NCI-H2107 (cell line): ENCODE measurements around the gene AGAP3.

ENCODE experiments used
- DNase-seq: peaks from one replicate; lab custom pipeline; 2025; lab: John Stamatoyannopoulos, UW

AGAP3 gene

GRCh38 chr7:151088019-151088855, 2.0 kb downstream of the AGAP3 start:
- no peak for DNase-seq

- no peak for DNase-seq
Observed at GRCh38 chr7:151088856-151089699, 2.8 kb downstream of the AGAP3 start.

GRCh38 chr7:151089893-151090730, 3.8 kb downstream of the AGAP3 start:
- DNase-seq = no peak

DNA sequence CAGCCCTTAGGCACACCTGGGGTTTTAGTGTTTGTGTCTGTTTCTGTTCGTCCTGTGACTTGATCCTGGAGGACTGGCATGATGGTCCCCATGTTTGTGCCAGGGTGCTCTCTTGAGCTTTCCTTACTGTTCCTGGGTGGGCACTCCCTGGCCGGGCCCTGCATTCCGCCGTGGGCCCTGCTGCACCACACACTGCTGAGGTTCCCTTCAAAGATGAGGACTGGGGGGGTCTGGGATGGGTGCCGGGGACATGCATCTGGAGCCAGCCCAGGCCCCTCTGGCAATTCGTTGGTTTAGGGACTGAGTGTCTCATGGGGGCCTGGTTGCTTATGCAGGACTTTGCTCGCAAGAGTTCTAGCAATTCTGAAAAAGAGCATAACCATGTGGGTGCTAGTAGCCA, 4.7 kb downstream of the AGAP3 start:
- no peak for DNase-seq

- DNase-seq = no peak
Observed at GRCh38 chr7:151091431-151091830, 5.2 kb downstream of the AGAP3 start.

DNA sequence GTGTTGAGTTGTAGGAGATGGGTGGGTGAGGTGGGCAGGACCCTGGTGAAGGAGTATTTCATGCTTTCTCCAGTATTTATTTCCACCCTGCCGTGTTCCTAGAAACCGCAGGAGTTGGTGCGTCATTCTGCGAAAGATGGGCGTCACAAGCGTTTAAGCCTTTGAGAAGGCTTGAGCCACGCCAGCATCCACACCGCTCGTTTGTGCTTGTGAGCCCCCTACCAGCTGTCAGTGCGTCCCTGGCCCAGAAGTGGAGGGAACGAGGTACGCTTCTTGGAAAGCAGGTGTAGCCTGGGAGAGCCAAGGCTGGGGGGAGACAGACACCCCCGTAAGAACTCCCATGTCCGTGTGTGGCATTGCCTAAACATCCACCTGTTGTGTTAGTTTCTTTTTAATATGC, 5.7 kb downstream of the AGAP3 start:
- DNase-seq = no peak

DNA sequence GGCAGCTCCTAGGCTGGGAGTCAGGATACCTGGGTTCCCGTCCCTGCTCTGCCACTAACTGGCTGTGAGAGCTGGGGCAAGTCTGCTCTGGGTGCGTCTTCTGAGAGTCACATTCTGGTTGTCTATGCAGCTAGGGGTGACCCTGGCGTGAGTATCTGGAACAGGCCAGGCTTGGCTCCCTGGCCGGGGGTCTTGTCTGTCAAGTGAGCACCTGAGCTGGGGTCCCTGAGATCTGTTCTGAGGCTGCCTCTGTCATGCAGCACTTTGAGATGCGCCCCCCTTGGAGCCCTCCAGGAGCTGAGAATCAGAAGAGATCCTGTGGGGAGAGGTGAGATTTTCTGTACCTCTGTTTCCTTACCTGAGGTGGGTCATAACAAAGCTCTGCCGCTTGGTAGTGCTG, 7.5 kb downstream of the AGAP3 start:
- DNase-seq = no peak

- DNase-seq = no peak
Observed at GRCh38 chr7:151094675-151095074, 8.4 kb downstream of the AGAP3 start.

- no peak for DNase-seq
Observed at GRCh38 chr7:151095123-151095797, 9.0 kb downstream of the AGAP3 start.

DNA sequence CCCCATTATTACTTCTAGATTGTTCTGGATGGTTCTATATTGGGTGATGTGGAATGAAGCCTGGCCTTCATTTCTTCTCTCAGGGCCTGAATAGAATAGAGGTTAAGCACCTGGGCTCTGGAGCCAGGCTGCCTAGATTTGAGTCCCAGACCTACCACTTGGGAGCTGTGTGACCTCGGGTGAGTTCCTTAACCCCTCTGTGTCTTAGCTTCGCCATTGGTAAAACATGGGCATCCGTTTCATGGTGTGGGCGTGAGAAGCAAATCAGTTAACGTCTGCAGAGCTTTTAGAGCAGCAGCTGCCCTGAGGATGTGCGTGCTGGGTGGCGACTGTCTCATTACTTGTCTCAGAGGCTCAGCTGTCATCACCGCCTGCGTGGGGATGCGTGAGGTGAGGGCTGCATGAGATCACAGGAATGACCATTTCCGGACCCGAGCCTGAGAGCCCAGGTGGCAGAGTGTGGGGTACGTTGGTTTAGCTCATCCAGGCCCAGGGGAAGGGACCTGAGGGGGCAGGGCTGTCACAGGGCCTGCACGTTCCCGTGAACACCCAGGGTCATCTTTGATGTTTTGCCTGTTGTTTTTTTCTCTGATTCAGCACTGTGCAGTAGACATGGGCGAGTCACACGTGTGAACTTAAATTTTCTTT, 9.7 kb downstream of the AGAP3 start:
- DNase-seq = no peak

DNA sequence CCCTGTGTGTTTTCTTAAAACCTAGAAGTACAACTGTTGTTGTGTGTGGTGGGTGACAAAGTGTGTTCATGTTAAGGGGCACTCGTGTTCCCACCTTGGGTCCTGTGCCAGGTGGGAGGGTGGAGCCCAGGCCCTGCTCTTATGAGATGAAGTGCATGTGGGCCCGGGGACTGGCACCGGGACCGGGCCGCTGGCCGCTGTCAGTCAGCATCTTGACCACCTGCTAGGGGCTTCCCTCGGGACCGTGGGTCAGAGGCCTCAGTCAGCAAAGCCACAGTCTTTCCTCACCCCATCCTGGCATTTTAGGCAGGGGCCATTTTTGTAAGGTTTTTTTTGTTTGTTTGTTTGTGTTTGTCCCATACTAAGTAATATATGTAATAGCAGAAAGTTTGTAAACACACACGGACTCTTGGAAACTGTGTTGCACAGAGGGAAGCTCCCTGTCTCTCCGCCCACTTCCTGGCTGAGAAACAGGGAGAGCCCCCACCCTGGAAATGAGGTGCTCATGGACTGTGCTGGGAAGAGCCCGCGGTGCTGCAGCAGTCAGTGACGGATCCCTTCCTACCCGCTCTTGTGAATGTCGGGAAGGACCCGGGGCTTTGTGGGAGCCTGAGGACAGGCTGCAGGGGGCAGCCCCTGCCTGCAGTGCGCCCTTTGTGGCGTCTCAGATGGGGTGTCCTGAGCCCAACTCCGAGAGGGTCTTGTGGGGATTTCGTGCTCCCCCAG, 13.4 kb downstream of the AGAP3 start:
- no peak for DNase-seq

DNA sequence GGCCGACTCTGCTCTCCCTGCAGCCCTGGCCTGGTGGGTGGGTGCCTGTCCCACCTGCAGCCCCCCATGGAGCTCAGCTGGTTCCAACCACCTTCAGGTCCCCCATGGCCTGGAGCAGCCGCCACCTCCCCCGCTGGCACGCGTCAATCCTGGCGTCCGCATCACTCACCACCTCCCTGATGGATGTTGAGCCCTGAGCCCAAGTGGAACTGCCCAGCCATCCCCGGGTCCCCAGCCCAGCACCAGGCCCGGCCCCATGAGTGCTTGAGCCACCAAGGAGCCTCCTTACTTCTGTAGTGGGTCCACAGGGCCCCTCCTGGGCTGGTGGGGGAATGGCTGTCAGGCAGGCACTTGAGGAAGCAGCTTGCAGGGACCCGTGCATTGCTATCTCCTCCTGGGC, 14.6 kb downstream of the AGAP3 start:
- DNase-seq = no peak

GRCh38 chr7:151101621-151102396, 15.5 kb downstream of the AGAP3 start:
- DNase-seq = no peak

- no peak for DNase-seq
Observed at GRCh38 chr7:151102991-151103390, 16.7 kb downstream of the AGAP3 start.

- DNase-seq = no peak
Observed at GRCh38 chr7:151103973-151104372, 17.7 kb downstream of the AGAP3 start.

GRCh38 chr7:151104411-151105235, 18.3 kb downstream of the AGAP3 start:
- no peak for DNase-seq

- no peak for DNase-seq
Observed at GRCh38 chr7:151107882-151108281, 21.6 kb downstream of the AGAP3 start.

GRCh38 chr7:151109094-151110048, 23.1 kb downstream of the AGAP3 start:
- no peak for DNase-seq
